ENCODE results near the gene REXO4. TPM values are rescaled to one million over a fixed set of nuclear protein-coding genes. Genes with fewer than 3 reads are reported as not detected.
A peak's percentile ranks its signal among the peaks of the same experiment; 100 is the strongest.

REXO4 gene
- total and polyA plus RNA-seq, 2 of the 13 experiments (the other 11 are each of a cell fraction or from before 2014, with no cell fraction given): 18.5 to 30.4 TPM

- TF ChIP-seq THAP9 (CRISPR knock-in tag; IDR thresholded peaks at IDR 0.05; ENCODE audit: borderline replicate concordance) (no peak), HIC2 (CRISPR knock-in tag; IDR thresholded peaks at IDR 0.05; ENCODE audit: low read depth) (peak; percentile 87), MNT (IDR thresholded peaks at IDR 0.05) (no peak), ZNF678 (CRISPR knock-in tag; IDR thresholded peaks at IDR 0.05) (no peak), WIZ (CRISPR knock-in tag; IDR thresholded peaks at IDR 0.05) (no peak), KDM2A (CRISPR knock-in tag; IDR thresholded peaks at IDR 0.05; ENCODE audit: borderline replicate concordance, low read depth) (no peak), ZUFSP (CRISPR knock-in tag; IDR thresholded peaks at IDR 0.05; ENCODE audit: borderline replicate concordance) (no peak), HOXA5 (CRISPR knock-in tag; IDR thresholded peaks at IDR 0.05) (no peak), RFX3 (CRISPR knock-in tag; IDR thresholded peaks at IDR 0.05) (no peak), CSRNP2 (CRISPR knock-in tag; conservative IDR thresholded peaks at IDR 0.05; ENCODE audit: low read depth) (no peak), FIP1L1 (IDR thresholded peaks at IDR 0.05; ENCODE audit: borderline replicate concordance, insufficient read depth, low read depth, low read length) (no peak)
These were observed 30.7 kb upstream of the REXO4 start (continued) for GRCh38 chr9:133448487-133448972.
